Breast epithelium (tissue), 3 donors: ENCODE data around the gene ANXA2.

Experiments
- CTCF ChIP-seq, 3 donors: fragments of 450-650 bp; IDR thresholded peaks; one replicate each; pipeline ENCODE4 v1.5.1; 2016 to 2017; ENCODE audit warnings: antibody characterized with exemption in 3 of 3, mild to moderate bottlenecking in 3 of 3, moderate library complexity in 3 of 3
- POLR2A ChIP-seq: fragments of 450-650 bp; IDR thresholded peaks from one replicate; pipeline ENCODE4 v1.6.1; 2016; ENCODE audit warnings: antibody characterized with exemption, mild to moderate bottlenecking, moderate library complexity
- POLR2AphosphoS5 ChIP-seq, 3 donors: sonication (generic); formaldehyde crosslinking; IDR thresholded peaks; one replicate each; pipeline ENCODE4 v1.6.1; 2017; ENCODE audit warnings: antibody characterized with exemption in 3 of 3

DNA sequence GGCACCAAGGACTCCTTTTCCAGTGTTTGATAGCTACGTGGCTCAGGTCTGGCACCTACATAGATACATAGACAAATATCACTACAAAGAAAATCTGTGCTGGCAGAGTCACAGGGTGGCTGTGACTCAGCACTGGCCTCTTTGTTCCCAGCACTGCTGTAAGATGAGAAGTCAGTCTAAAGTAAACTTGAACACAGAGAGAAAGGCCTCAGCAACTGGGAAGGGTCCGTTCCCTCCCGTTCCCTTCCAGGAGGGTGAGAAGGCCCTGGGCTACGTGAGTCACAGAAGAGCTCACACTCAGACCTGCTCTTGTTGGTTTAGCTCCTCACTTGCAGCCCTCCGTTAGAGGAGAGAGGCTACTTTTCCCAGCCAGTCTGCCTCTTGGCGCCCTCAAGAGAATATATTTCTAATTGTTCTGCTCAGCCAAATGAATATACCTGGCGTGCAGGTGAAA lies 23.1 kb downstream of the ANXA2 start:
- TF ChIP-seq CTCF (IDR thresholded peaks at IDR 0.05) = no peak
- no peak for TF ChIP-seq POLR2A
- TF ChIP-seq POLR2AphosphoS5 (IDR thresholded peaks at IDR 0.05) = peak; percentile 21 to 50 (median 29)
